Measurements from ENCODE around the gene FLNA.

Gene FLNA

DNA sequence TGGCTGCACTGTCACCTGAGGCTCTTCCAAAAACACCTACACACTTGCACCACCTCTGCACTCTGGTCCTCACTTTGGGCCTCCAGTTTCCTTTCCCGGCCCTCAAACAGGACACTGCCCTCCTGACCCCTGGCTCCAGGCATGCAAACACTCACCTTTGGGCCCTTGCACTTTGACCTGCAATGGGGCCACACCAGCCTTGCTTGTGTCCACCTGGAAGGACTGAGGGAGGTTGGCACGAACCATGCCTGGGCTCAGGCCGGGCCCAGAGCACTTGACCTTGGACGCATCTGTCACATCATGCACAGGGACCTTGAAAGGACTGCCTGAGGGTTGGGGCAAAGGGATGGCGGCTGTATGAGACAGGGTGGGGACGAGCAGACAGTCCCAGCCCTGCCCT lies 15.6 kb downstream of the FLNA start:
- TF ChIP-seq BACH2 (CRISPR knock-in tag; IDR thresholded peaks at IDR 0.05; ENCODE audit: borderline replicate concordance), result no peak
- ATAC-seq, result no peak

DNA sequence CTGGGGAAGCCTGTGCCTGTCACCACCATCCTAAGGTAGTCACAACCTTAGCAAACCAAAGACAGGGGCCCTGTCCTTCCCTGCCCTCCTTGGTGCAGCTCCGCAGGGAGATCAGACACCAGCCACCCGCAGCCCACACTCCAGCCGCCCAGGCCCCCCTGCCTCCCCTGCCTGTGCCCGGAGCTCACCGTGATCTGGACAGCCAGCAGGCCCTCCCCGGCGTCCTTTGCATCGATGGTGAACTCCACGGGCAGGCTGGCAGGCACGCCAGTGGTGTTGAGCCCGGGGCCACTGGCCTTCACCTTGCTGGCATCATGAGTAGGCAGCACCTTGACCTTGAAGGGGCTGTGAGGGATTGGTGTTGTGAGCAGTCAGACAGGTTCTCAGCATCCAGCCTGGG lies 16.4 kb downstream of the FLNA start:
- no peak for TF ChIP-seq ZNF70 (CRISPR knock-in tag; IDR thresholded peaks at IDR 0.05)
- TF ChIP-seq ISL1 (CRISPR knock-in tag; IDR thresholded peaks at IDR 0.05), result no peak
- TF ChIP-seq GLIS3 (CRISPR knock-in tag; IDR thresholded peaks at IDR 0.05), result no peak
- TF ChIP-seq, protein P1, sequence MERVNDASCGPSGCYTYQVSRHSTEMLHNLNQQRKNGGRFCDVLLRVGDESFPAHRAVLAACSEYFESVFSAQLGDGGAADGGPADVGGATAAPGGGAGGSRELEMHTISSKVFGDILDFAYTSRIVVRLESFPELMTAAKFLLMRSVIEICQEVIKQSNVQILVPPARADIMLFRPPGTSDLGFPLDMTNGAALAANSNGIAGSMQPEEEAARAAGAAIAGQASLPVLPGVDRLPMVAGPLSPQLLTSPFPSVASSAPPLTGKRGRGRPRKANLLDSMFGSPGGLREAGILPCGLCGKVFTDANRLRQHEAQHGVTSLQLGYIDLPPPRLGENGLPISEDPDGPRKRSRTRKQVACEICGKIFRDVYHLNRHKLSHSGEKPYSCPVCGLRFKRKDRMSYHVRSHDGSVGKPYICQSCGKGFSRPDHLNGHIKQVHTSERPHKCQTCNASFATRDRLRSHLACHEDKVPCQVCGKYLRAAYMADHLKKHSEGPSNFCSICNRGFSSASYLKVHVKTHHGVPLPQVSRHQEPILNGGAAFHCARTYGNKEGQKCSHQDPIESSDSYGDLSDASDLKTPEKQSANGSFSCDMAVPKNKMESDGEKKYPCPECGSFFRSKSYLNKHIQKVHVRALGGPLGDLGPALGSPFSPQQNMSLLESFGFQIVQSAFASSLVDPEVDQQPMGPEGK (CRISPR knock-in tag; IDR thresholded peaks at IDR 0.05; ENCODE audit: borderline replicate concordance), result no peak
- TF ChIP-seq OSR1 (CRISPR knock-in tag; IDR thresholded peaks at IDR 0.05), result no peak
- no peak for ATAC-seq

DNA sequence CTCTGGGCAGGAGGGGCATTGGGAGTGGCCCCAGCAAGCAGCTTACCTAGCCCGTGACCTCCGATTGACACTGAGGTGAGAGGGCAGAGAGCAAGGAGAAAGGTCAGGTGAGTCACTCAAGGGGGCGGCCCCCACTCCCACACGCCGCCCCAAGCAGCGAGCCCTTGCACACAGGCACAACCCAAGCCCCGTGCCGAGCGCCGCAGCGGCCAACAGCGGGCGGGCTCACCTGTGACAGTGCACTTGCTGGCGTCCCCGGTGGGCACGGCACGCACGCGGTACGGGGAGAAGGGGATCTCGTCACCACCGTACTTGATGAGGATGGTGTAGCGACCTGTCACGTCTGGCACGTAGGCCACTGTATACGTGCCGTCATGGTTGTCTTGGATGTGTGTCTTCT lies 17.2 kb downstream of the FLNA start:
- TF ChIP-seq, protein P1 (CRISPR knock-in tag; IDR thresholded peaks at IDR 0.05; ENCODE audit: borderline replicate concordance), result no peak
- TF ChIP-seq, protein P2, sequence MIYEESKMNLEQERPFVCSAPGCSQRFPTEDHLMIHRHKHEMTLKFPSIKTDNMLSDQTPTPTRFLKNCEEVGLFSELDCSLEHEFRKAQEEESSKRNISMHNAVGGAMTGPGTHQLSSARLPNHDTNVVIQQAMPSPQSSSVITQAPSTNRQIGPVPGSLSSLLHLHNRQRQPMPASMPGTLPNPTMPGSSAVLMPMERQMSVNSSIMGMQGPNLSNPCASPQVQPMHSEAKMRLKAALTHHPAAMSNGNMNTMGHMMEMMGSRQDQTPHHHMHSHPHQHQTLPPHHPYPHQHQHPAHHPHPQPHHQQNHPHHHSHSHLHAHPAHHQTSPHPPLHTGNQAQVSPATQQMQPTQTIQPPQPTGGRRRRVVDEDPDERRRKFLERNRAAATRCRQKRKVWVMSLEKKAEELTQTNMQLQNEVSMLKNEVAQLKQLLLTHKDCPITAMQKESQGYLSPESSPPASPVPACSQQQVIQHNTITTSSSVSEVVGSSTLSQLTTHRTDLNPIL (CRISPR knock-in tag; IDR thresholded peaks at IDR 0.05; ENCODE audit: low read depth), result no peak
- TF ChIP-seq TOX (CRISPR knock-in tag; IDR thresholded peaks at IDR 0.05; ENCODE audit: borderline replicate concordance), result no peak
- no peak for TF ChIP-seq ZFP3 (CRISPR knock-in tag; IDR thresholded peaks at IDR 0.05)
- TF ChIP-seq SNAI2 (CRISPR knock-in tag; IDR thresholded peaks at IDR 0.05), result no peak
- TF ChIP-seq OSR1 (CRISPR knock-in tag; IDR thresholded peaks at IDR 0.05), result no peak
- TF ChIP-seq ZNF8 (CRISPR knock-in tag; IDR thresholded peaks at IDR 0.05), result no peak
- TF ChIP-seq ARNTL (CRISPR knock-in tag; IDR thresholded peaks at IDR 0.05; ENCODE audit: borderline replicate concordance, low read depth), result no peak
- TF ChIP-seq, protein P3, sequence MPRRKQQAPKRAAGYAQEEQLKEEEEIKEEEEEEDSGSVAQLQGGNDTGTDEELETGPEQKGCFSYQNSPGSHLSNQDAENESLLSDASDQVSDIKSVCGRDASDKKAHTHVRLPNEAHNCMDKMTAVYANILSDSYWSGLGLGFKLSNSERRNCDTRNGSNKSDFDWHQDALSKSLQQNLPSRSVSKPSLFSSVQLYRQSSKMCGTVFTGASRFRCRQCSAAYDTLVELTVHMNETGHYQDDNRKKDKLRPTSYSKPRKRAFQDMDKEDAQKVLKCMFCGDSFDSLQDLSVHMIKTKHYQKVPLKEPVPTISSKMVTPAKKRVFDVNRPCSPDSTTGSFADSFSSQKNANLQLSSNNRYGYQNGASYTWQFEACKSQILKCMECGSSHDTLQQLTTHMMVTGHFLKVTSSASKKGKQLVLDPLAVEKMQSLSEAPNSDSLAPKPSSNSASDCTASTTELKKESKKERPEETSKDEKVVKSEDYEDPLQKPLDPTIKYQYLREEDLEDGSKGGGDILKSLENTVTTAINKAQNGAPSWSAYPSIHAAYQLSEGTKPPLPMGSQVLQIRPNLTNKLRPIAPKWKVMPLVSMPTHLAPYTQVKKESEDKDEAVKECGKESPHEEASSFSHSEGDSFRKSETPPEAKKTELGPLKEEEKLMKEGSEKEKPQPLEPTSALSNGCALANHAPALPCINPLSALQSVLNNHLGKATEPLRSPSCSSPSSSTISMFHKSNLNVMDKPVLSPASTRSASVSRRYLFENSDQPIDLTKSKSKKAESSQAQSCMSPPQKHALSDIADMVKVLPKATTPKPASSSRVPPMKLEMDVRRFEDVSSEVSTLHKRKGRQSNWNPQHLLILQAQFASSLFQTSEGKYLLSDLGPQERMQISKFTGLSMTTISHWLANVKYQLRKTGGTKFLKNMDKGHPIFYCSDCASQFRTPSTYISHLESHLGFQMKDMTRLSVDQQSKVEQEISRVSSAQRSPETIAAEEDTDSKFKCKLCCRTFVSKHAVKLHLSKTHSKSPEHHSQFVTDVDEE (CRISPR knock-in tag; IDR thresholded peaks at IDR 0.05), result no peak
- no peak for TF ChIP-seq ISL1 (CRISPR knock-in tag; IDR thresholded peaks at IDR 0.05)
- no peak for TF ChIP-seq ZFP30 (CRISPR knock-in tag; IDR thresholded peaks at IDR 0.05)
- TF ChIP-seq CSDC2 (CRISPR knock-in tag; IDR thresholded peaks at IDR 0.05), result no peak
- no peak for TF ChIP-seq ZNF565 (CRISPR knock-in tag; conservative IDR thresholded peaks at IDR 0.05; ENCODE audit: low read depth)
- no peak for TF ChIP-seq RARB (CRISPR knock-in tag; IDR thresholded peaks at IDR 0.05)
- no peak for TF ChIP-seq GLIS3 (CRISPR knock-in tag; IDR thresholded peaks at IDR 0.05)
- no peak for TF ChIP-seq BACH2 (CRISPR knock-in tag; IDR thresholded peaks at IDR 0.05; ENCODE audit: borderline replicate concordance)
- no peak for TF ChIP-seq TCF4 (CRISPR knock-in tag; IDR thresholded peaks at IDR 0.05; ENCODE audit: borderline replicate concordance)
- TF ChIP-seq, protein P4, sequence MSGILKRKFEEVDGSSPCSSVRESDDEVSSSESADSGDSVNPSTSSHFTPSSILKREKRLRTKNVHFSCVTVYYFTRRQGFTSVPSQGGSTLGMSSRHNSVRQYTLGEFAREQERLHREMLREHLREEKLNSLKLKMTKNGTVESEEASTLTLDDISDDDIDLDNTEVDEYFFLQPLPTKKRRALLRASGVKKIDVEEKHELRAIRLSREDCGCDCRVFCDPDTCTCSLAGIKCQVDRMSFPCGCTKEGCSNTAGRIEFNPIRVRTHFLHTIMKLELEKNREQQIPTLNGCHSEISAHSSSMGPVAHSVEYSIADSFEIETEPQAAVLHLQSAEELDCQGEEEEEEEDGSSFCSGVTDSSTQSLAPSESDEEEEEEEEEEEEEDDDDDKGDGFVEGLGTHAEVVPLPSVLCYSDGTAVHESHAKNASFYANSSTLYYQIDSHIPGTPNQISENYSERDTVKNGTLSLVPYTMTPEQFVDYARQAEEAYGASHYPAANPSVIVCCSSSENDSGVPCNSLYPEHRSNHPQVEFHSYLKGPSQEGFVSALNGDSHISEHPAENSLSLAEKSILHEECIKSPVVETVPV (CRISPR knock-in tag; IDR thresholded peaks at IDR 0.05), result no peak
- ATAC-seq, result no peak

DNA sequence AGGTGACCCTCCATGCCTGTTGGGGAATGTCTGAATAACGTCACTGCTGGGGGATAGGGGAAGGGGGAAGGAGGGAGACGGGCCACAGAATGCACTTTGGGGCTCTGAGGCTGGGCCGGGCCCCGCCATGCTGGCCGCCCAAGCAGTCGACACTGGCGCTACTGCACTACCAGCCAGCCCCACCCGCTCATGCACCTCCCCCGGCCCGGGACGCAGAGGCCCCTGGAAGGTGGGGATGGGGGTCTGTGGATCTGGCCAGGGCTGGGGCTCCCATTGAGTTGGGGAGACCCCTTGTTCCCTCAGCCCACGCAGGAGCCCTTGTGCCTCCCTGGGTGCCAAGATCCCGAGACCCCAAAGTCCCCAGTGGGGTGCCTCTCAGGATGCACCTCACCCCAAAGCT lies 17.8 kb downstream of the FLNA start:
- TF ChIP-seq, protein P3 (CRISPR knock-in tag; IDR thresholded peaks at IDR 0.05), result no peak
- TF ChIP-seq ZFP3 (CRISPR knock-in tag; IDR thresholded peaks at IDR 0.05) (no peak), SNAI2 (CRISPR knock-in tag; IDR thresholded peaks at IDR 0.05) (no peak), ZNF565 (CRISPR knock-in tag; conservative IDR thresholded peaks at IDR 0.05; ENCODE audit: low read depth) (no peak), ISL1 (CRISPR knock-in tag; IDR thresholded peaks at IDR 0.05) (no peak), ZC3H10 (CRISPR knock-in tag; IDR thresholded peaks at IDR 0.05) (no peak), PPARA (CRISPR knock-in tag; IDR thresholded peaks at IDR 0.05; ENCODE audit: borderline replicate concordance) (no peak), ZNF70 (CRISPR knock-in tag; IDR thresholded peaks at IDR 0.05) (no peak), BACH2 (CRISPR knock-in tag; IDR thresholded peaks at IDR 0.05; ENCODE audit: borderline replicate concordance) (no peak), ARNTL (CRISPR knock-in tag; IDR thresholded peaks at IDR 0.05; ENCODE audit: borderline replicate concordance, low read depth) (no peak)
- no peak for ATAC-seq
